ENCODE data around the gene NUMA1. TPM values are rescaled to one million over a fixed set of nuclear protein-coding genes. Genes with fewer than 3 reads are reported as not detected.

Gene NUMA1
- total and polyA plus RNA-seq, 2 experiments from 2014 or later, result 119 to 417 TPM

DNA sequence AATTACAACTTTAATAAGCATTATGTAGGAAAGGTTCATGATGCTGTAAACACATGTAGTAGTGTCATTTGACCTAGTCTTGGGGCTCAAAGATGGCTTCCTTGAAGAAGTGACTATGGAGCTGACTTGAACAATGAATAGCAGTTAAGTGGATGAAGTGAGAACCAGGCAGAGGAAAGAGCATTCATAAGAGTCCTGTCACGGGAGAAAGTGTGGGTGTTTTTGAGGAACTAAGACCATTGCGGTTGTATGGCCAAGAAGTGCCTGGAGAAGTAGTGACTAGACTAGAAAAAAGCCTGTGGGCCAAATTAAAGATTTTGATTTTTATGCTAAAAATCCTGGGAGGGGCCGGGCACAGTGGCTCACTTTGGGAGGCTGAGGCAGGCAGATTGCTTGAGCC is 88.8 kb downstream of the NUMA1 start:
- no peaks in the 10 kb centered on the region for H3K27me3 ChIP-seq
- no peak overlapping the region for H3K27ac ChIP-seq
- H3K9me3 ChIP-seq (ENCODE audit: low read depth), result no peaks in the 10 kb centered on the region
- DNase-seq (ENCODE audit: low read depth in 1 of 2, low spot score in 1 of 2), result no peak
- no peaks in the 10 kb centered on the region for H3K4me1 ChIP-seq (ENCODE audit: low read depth)
- TF ChIP-seq, protein P1, sequence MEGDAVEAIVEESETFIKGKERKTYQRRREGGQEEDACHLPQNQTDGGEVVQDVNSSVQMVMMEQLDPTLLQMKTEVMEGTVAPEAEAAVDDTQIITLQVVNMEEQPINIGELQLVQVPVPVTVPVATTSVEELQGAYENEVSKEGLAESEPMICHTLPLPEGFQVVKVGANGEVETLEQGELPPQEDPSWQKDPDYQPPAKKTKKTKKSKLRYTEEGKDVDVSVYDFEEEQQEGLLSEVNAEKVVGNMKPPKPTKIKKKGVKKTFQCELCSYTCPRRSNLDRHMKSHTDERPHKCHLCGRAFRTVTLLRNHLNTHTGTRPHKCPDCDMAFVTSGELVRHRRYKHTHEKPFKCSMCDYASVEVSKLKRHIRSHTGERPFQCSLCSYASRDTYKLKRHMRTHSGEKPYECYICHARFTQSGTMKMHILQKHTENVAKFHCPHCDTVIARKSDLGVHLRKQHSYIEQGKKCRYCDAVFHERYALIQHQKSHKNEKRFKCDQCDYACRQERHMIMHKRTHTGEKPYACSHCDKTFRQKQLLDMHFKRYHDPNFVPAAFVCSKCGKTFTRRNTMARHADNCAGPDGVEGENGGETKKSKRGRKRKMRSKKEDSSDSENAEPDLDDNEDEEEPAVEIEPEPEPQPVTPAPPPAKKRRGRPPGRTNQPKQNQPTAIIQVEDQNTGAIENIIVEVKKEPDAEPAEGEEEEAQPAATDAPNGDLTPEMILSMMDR (IDR thresholded peaks at IDR 0.05; ENCODE audit: low read depth, low read length), result no peak
- H3K36me3 ChIP-seq, result no peaks in the 10 kb centered on the region
- no peak overlapping the region for H3K4me3 ChIP-seq

DNA sequence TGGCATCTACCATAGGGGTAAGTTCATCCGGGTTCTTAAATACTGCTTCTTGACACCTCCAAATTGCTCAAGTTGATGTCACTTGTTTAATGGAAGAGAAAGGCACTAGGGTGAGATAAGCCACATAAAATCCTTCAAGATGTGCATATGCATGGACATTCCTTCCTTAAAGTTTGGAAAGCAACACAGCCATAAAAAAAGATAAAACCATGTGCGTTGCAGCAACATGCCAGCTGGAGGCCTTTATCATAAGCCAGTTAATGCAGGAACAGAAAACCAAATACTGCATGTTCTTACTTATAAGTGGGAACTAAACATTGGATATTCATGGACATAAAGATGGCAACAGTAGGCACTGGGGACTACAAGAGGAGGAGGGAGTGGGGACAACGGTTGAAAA is 89.6 kb downstream of the NUMA1 start:
- H3K36me3 ChIP-seq, result no peaks in the 10 kb centered on the region
- H3K27ac ChIP-seq, result no peak overlapping the region
- DNase-seq (ENCODE audit: low read depth in 1 of 2, low spot score in 1 of 2), result no peak
- H3K27me3 ChIP-seq, result no peaks in the 10 kb centered on the region
- no peaks in the 10 kb centered on the region for H3K4me1 ChIP-seq (ENCODE audit: low read depth)
- no peaks in the 10 kb centered on the region for H3K9me3 ChIP-seq (ENCODE audit: low read depth)
- TF ChIP-seq, protein P1 (IDR thresholded peaks at IDR 0.05; ENCODE audit: low read depth, low read length), result no peak
- H3K4me3 ChIP-seq, result no peak overlapping the region

DNA sequence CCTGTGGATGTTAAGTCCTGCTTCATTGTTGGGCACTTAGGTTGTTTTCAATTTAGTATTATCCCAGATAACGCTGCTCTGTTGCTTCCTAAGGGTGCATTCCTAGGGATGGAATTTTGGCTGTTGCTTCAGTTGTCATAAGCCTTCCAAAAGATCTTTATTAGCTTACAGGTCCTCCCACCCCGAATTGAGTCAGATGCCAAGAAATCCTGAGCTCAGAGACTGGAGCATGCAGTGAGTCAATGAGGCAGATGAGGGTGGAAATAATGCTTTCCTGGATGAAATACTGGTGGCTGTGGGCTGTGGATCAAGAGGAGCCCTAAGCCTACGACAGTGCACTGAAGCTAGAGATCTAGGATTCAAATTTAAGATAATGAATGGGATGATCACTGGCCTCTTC is 92.3 kb downstream of the NUMA1 start:
- Histone ChIP-seq H3K4me1 (ENCODE audit: low read depth) (no peaks in the 10 kb centered on the region), H3K9me3 (ENCODE audit: low read depth) (no peaks in the 10 kb centered on the region), H3K27me3 (no peaks in the 10 kb centered on the region), H3K4me3 (no peak overlapping the region), H3K27ac (no peak overlapping the region), H3K36me3 (peaks cover 8% of the 10 kb centered on the region)
- TF ChIP-seq, protein P1 (IDR thresholded peaks at IDR 0.05; ENCODE audit: low read depth, low read length), result no peak
- peak in 1 of 2 donors; percentile 88 for DNase-seq (ENCODE audit: low read depth in 1 of 2, low spot score in 1 of 2)

DNA sequence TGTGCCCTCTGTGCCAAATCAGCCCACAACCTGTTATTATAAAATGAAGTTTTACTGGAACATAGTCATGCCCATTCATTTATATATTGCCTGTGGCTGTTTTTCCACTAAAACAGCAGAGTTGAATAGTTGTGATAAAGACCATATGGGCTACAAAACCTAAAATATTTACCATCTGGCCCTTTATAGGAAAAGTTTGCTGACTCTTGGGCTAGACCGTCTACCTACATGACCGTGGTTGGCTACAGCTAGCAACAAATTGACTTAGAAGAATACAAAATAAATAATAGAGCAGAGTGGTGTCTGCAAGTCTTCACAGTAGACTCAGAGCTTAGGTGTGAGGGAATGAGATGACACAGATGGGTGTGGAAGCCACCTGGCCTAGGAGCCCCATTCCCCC is 92.8 kb downstream of the NUMA1 start:
- peaks cover 8% of the 10 kb centered on the region for H3K36me3 ChIP-seq
- no peak for DNase-seq (ENCODE audit: low read depth in 1 of 2, low spot score in 1 of 2)
- TF ChIP-seq, protein P1 (IDR thresholded peaks at IDR 0.05; ENCODE audit: low read depth, low read length), result no peak
- H3K4me3 ChIP-seq, result no peak overlapping the region
- no peaks in the 10 kb centered on the region for H3K9me3 ChIP-seq (ENCODE audit: low read depth)
- no peak overlapping the region for H3K27ac ChIP-seq
- H3K4me1 ChIP-seq (ENCODE audit: low read depth), result no peaks in the 10 kb centered on the region
- H3K27me3 ChIP-seq, result no peaks in the 10 kb centered on the region

DNA sequence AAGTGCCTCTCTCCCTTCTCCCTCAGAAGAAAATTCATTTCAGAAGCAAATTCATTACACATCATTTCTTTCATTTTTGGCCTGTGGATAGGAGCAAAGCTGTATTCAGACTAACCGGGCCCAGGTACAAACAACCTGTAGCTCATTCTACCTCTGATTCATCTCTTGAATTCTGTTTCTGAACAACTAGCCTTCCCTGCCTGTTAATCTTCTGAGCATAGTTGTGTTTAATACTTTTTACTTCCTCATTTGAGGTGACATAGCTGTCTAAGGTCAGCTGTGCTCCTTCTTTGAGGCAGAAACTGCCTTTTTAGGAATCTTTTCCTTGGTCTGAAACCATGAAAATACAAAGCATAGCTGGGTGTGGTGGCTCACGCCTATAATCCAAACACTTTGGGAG is 94.2 kb downstream of the NUMA1 start:
- TF ChIP-seq, protein P1 (IDR thresholded peaks at IDR 0.05; ENCODE audit: low read depth, low read length), result no peak
- Histone ChIP-seq H3K4me3 (no peak overlapping the region), H3K9me3 (ENCODE audit: low read depth) (no peaks in the 10 kb centered on the region), H3K27me3 (no peaks in the 10 kb centered on the region), H3K4me1 (ENCODE audit: low read depth) (no peaks in the 10 kb centered on the region), H3K36me3 (peaks cover 8% of the 10 kb centered on the region), H3K27ac (no peak overlapping the region)
- no peak for DNase-seq (ENCODE audit: low read depth in 1 of 2, low spot score in 1 of 2)

DNA sequence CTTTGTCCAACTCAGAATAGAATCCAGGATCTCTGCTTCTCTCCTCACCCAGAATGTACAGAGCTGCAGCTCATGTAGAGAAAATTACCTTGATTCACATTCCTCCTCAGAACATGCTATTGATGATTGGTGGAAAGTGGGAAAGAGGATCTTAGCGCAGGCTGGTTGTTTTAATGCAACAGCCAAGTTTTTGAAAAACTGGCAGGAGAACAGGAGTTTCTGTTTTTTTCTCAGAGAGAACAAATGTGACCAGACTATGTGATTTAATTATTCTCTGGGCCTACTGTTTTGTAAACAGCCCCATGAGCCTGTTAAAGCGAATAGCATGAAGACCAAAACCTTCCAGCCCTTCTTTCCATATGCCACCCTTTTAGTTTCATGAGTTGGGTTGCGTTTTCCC is 100.7 kb downstream of the NUMA1 start:
- TF ChIP-seq, protein P1 (IDR thresholded peaks at IDR 0.05; ENCODE audit: low read depth, low read length), result no peak
- Histone ChIP-seq H3K27me3 (no peaks in the 10 kb centered on the region), H3K27ac (no peak overlapping the region), H3K36me3 (peaks cover 8% of the 10 kb centered on the region), H3K9me3 (ENCODE audit: low read depth) (no peaks in the 10 kb centered on the region), H3K4me3 (no peak overlapping the region), H3K4me1 (ENCODE audit: low read depth) (no peaks in the 10 kb centered on the region)
- no peak for DNase-seq (ENCODE audit: low read depth in 1 of 2, low spot score in 1 of 2)
